ENCODE measurements around the gene AHCTF1. TPM values are rescaled to one million over a fixed set of nuclear protein-coding genes. Genes with fewer than 3 reads are reported as not detected.

The AHCTF1 gene
- total RNA-seq, 1 donor from 2014 or later: 40.4 TPM

DNA sequence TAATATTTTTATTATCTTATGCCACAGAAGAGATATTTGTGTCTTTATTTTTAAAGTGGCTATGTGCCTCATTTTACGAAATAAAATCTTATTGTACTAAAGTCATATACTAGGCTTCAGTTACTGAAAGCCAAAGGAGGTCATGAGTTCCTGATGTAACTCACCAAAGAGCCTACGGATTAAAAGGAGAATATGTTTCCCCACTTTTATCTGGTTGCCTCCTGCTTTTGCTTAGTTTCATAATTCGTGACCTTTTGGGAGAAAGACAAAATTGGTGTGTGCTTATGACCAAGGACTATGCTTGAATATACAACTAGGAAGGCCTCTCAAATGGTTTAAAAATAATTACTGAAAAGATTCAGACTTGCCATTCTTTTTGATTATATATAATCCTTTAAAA lies 18.2 kb upstream of the AHCTF1 start:
- no peak for DNase-seq (ENCODE audit: low read depth, low spot score)
- Mint-ChIP-seq H3K4me3 (no peak overlapping the region), H3K4me1 (peaks cover 6% of the 10 kb centered on the region), H3K9me3 (no peaks in the 10 kb centered on the region), H3K27ac (ENCODE audit: unreplicated experiment) (no peak overlapping the region), H3K27me3 (ENCODE audit: low read depth) (no peaks in the 10 kb centered on the region), H3K36me3 (ENCODE audit: low read depth) (peaks cover 24% of the 10 kb centered on the region)
- TF ChIP-seq, protein P1, sequence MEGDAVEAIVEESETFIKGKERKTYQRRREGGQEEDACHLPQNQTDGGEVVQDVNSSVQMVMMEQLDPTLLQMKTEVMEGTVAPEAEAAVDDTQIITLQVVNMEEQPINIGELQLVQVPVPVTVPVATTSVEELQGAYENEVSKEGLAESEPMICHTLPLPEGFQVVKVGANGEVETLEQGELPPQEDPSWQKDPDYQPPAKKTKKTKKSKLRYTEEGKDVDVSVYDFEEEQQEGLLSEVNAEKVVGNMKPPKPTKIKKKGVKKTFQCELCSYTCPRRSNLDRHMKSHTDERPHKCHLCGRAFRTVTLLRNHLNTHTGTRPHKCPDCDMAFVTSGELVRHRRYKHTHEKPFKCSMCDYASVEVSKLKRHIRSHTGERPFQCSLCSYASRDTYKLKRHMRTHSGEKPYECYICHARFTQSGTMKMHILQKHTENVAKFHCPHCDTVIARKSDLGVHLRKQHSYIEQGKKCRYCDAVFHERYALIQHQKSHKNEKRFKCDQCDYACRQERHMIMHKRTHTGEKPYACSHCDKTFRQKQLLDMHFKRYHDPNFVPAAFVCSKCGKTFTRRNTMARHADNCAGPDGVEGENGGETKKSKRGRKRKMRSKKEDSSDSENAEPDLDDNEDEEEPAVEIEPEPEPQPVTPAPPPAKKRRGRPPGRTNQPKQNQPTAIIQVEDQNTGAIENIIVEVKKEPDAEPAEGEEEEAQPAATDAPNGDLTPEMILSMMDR (conservative IDR thresholded peaks at IDR 0.05): no peak

DNA sequence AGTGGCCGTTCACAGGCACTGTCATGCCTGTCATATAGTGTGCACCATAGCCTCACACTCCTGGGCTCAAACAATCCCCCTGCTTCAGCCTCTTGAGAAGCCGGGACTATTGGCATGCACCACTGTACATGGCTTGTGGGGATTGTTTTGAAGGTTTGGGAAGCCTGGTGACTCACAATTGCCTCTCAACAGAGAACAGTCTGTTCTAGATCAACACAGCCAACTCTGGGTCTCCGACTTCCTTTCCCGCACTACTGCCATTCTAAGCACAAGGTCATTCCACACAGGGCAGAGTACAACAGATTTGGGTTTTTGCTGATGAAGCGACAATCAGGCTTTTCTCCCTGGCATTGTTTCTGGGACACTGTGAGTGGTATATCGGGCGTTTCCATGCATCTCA lies 15.5 kb upstream of the AHCTF1 start:
- no peaks in the 10 kb centered on the region for H3K9me3 Mint-ChIP-seq
- no peak overlapping the region for H3K4me3 Mint-ChIP-seq
- H3K27ac Mint-ChIP-seq (ENCODE audit: unreplicated experiment): peak overlapping the region; percentile 45
- TF ChIP-seq, protein P1 (conservative IDR thresholded peaks at IDR 0.05): no peak
- H3K4me1 Mint-ChIP-seq: peaks cover 6% of the 10 kb centered on the region
- H3K27me3 Mint-ChIP-seq (ENCODE audit: low read depth): no peaks in the 10 kb centered on the region
- peaks cover 24% of the 10 kb centered on the region for H3K36me3 Mint-ChIP-seq (ENCODE audit: low read depth)
- DNase-seq (ENCODE audit: low read depth, low spot score): no peak

DNA sequence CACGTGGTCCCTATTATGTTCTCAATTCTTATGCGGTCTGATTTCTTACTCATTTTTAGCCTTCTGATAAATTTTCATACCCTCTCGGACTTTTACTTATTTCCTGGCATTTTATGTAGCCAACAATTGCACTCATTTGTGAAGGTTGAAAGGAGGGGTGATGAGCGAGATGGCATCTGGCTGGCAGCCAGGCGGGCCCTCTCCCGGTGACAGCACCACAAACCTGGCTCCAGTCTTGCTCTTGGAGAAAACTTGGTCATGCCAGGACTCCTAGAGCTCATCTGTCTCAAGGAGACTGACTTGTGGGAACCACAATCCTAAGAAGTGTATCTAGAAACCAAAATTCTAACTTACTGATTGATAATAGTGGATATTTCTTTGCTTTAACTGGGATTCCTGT lies 14.6 kb upstream of the AHCTF1 start:
- H3K36me3 Mint-ChIP-seq (ENCODE audit: low read depth): peaks cover 25% of the 10 kb centered on the region

DNA sequence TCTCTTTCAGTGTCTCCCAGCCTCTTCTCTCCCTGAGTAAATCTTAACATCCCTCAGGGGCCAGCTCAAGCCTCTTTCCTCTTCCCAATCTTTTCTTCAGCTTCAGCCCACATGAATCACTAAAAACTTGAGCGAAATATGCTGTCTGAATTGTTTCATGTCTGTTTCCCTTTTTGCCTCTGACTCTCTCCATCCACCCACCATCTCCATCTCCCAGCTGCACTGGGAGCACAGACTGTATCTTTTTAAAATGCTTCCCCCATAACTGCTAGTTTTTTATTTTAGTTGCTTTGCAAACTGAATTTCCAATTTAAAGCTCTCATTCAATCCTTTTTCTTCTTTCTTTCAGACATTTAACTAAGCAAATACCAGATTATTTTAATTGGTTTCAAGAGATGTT lies 3.0 kb upstream of the AHCTF1 start:
- H3K4me3 Mint-ChIP-seq: peak overlapping the region; percentile 31
- H3K27ac Mint-ChIP-seq (ENCODE audit: unreplicated experiment): no peak overlapping the region
- TF ChIP-seq, protein P1 (conservative IDR thresholded peaks at IDR 0.05): no peak

More for the DNA sequence above, 14.6 kb upstream of the AHCTF1 start:
- H3K27ac Mint-ChIP-seq (ENCODE audit: unreplicated experiment): no peak overlapping the region
- peaks cover 6% of the 10 kb centered on the region for H3K4me1 Mint-ChIP-seq
- no peak for DNase-seq (ENCODE audit: low read depth, low spot score)
- no peak overlapping the region for H3K4me3 Mint-ChIP-seq
- TF ChIP-seq, protein P1 (conservative IDR thresholded peaks at IDR 0.05): no peak
- H3K9me3 Mint-ChIP-seq: no peaks in the 10 kb centered on the region
- H3K27me3 Mint-ChIP-seq (ENCODE audit: low read depth): no peaks in the 10 kb centered on the region

DNA sequence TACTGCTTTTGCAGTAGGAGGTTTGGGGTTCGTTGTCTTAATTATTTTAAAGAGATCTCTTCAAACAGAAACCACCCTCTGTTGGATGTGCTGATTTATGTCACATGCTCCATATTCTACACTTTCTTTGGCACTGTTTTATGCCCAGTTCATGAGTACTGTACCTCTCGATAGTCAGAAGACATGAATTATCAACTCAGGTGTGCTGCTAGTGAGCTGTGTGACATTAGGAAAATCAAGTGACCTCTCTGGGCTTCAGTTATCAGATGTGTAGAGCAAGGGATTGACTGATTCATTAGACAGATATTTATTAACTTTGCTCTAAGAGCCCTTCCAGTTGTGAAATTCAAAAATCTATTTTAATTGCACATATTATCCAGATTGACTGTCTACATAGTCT lies 2.1 kb upstream of the AHCTF1 start:
- H3K36me3 Mint-ChIP-seq (ENCODE audit: low read depth): peaks cover 6% of the 10 kb centered on the region
- TF ChIP-seq, protein P1 (conservative IDR thresholded peaks at IDR 0.05): no peak
- no peaks in the 10 kb centered on the region for H3K9me3 Mint-ChIP-seq
- peaks cover 25% of the 10 kb centered on the region for H3K4me1 Mint-ChIP-seq
- no peak overlapping the region for H3K27ac Mint-ChIP-seq (ENCODE audit: unreplicated experiment)
- DNase-seq (ENCODE audit: low read depth, low spot score): no peak
- H3K27me3 Mint-ChIP-seq (ENCODE audit: low read depth): no peaks in the 10 kb centered on the region
- H3K4me3 Mint-ChIP-seq: peak overlapping the region; percentile 52

More for the DNA sequence above, 3.0 kb upstream of the AHCTF1 start:
- Mint-ChIP-seq H3K27me3 (ENCODE audit: low read depth) (no peaks in the 10 kb centered on the region), H3K4me1 (peaks cover 19% of the 10 kb centered on the region), H3K9me3 (no peaks in the 10 kb centered on the region), H3K36me3 (ENCODE audit: low read depth) (peaks cover 5% of the 10 kb centered on the region)
- no peak for DNase-seq (ENCODE audit: low read depth, low spot score)

DNA sequence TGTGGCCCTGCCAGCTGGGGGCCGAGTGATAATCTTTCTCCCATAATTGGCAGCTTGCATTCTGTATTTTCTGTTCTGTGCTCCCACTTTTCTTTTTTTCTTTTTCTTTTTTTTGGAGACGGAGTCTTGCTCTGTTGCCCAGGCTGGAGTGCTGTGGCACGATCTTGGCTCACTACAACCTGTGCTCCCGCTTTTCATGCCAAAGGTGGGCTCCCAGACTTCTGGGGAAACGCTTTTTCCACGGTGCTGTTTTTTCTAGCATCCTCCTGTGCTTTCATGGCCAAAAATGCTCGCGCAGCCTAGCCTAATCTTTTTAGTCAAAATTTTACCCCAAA lies 585 bp upstream of the AHCTF1 start:
- Mint-ChIP-seq H3K36me3 (ENCODE audit: low read depth) (peaks cover 14% of the 10 kb centered on the region), H3K27ac (ENCODE audit: unreplicated experiment) (peak overlapping the region; percentile 19), H3K4me3 (peak overlapping the region; percentile 96), H3K4me1 (peaks cover 32% of the 10 kb centered on the region), H3K9me3 (no peaks in the 10 kb centered on the region), H3K27me3 (ENCODE audit: low read depth) (no peaks in the 10 kb centered on the region)
- TF ChIP-seq, protein P1 (conservative IDR thresholded peaks at IDR 0.05): no peak
- no peak for DNase-seq (ENCODE audit: low read depth, low spot score)

All from neural crest cell (in vitro differentiated cells).